Mammary epithelial cell (primary cell): ENCODE results near the gene EXOC3L4.

Source experiments
- CTCF ChIP-seq, 2 donors: IDR thresholded peaks in 1 of 2; conservative IDR thresholded peaks in 1 of 2; 2 replicates each; pipeline ENCODE4 v1.5.1; 2011 to 2012; ENCODE audit warnings: inconsistent platforms in 2 of 2, low read length in 2 of 2, mild to moderate bottlenecking in 2 of 2, control low read depth in 1 of 2, low read depth in 1 of 2; ENCODE audit not compliant: insufficient read depth in 1 of 2; ENCODE audit errors: extremely low read depth in 1 of 2
- EZH2 ChIP-seq: IDR thresholded peaks from 2 replicates; pipeline ENCODE4 v1.6.1; 2012; ENCODE audit warnings: low read length, inconsistent platforms, borderline replicate concordance

GRCh38 chr14:103158688-103159087 is 64.2 kb downstream of the EXOC3L4 start:
- no peak for TF ChIP-seq CTCF (conservative IDR thresholded peaks at IDR 0.05 in 1 of 2, IDR thresholded peaks at IDR 0.05 in 1 of 2; ENCODE audit: extremely low read depth in 1 of 2, insufficient read depth in 1 of 2, low read depth in 1 of 2, low read length in 2 of 2)
- no peak for TF ChIP-seq EZH2
